ENCODE results near the gene TMEM201. TPM values are rescaled to one million over a fixed set of nuclear protein-coding genes. Genes with fewer than 3 reads are reported as not detected.

Gene TMEM201, protein sequence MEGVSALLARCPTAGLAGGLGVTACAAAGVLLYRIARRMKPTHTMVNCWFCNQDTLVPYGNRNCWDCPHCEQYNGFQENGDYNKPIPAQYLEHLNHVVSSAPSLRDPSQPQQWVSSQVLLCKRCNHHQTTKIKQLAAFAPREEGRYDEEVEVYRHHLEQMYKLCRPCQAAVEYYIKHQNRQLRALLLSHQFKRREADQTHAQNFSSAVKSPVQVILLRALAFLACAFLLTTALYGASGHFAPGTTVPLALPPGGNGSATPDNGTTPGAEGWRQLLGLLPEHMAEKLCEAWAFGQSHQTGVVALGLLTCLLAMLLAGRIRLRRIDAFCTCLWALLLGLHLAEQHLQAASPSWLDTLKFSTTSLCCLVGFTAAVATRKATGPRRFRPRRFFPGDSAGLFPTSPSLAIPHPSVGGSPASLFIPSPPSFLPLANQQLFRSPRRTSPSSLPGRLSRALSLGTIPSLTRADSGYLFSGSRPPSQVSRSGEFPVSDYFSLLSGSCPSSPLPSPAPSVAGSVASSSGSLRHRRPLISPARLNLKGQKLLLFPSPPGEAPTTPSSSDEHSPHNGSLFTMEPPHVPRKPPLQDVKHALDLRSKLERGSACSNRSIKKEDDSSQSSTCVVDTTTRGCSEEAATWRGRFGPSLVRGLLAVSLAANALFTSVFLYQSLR
- 6.8 TPM for total RNA-seq

DNA sequence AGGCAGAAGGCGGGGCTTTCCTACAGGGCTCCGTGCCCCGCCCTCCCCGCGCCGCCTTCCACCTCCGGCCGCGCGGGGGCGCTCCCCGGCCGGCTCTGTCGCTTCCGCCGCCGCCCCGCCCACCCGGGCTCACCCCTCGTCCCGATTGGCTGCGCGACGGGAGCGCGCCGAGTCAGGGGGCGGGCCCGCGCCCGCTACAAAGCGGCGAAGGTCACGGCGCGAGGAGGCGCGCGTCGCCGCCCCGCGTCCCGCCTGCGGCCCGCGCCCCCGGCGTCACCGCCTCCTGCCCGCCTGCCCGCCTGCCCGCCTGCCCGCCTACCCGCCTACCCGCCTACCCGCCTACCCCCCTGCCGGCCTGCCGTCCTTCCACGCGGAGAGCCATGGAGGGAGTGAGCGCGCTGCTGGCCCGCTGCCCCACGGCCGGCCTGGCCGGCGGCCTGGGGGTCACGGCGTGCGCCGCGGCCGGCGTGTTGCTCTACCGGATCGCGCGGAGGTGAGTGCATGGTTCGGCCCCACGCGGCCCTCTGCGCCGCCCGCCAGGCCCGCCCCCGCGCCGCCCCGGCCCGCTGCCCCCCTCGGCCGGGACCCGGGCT is at the start of gene TMEM201:
TSS of gene TMEM201 (plus strand) at position 361 of the 593 bp plus-strand sequence. CDS start at position 381, 20 bp downstream.
- Histone ChIP-seq H3K9me3 (ENCODE audit: control insufficient read depth in 3 of 3, low read length in 3 of 3) (no peaks in the 10 kb centered on the region), H3K27me3 (ENCODE audit: control insufficient read depth in 3 of 3, insufficient read depth in 3 of 3, low read length in 3 of 3) (no peaks in the 10 kb centered on the region), H3K36me3 (ENCODE audit: control insufficient read depth in 3 of 3, insufficient read depth in 3 of 3, low read length in 3 of 3) (no peaks in the 10 kb centered on the region), H3K4me3 (ENCODE audit: low read length in 3 of 3) (peak within 1 kb of the TSS; percentile 80 to 83 (median 80)), H3K4me1 (ENCODE audit: control insufficient read depth in 3 of 3, insufficient read depth in 3 of 3, low read length in 3 of 3) (peaks cover 47 to 49% (median 48%) of the 10 kb centered on the region in 3 donors), H3K9ac (ENCODE audit: low read depth in 1 of 3, low read length in 3 of 3) (peak within 1 kb of the TSS; percentile 77 to 84 (median 80)), H3K27ac (ENCODE audit: low read depth, low read length) (peak within 1 kb of the TSS; percentile 44)

DNA sequence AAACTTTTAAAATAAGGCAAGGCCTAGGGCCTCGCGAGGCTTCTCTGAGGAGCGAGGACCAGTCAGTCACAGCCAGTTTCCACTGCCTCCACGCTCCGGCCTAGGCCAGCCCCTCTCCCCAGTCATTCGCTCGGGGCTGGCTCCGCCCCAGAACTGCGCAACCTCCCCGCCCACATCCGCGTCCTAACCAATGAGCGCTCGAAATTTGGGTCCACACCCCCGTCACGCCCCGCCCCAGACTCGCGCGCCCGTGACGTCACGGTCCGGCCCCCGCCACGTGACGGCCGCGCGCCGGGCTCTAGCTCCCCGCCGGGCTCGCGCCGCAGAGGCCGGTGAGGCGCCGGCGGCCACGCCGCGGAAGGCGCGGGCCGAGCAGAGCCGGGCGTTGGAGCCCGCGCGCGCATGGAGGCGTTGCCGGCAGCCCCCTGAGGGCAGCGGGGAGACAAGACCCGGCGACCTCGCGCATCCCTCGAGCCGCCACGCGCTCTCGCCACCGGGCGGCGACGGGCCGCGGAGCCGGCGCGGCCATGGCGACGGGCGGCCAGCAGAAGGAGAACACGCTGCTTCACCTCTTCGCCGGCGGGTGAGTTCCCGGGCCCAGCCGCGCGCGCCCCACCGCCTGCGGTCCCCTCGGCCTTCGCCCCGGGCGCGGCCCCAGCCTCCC is 49.4 kb upstream of the TMEM201 start, which contains the start of gene SLC25A33:
TSS of gene SLC25A33 (plus strand) at position 301 of the 664 bp plus-strand sequence. CDS start at position 528, 227 bp downstream.
- Histone ChIP-seq H3K4me3 (ENCODE audit: low read length in 3 of 3) (peak within 1 kb of the TSS; percentile 65 to 79 (median 77)), H3K9ac (ENCODE audit: low read depth in 1 of 3, low read length in 3 of 3) (peak within 1 kb of the TSS; percentile 47 to 80 (median 73)), H3K36me3 (ENCODE audit: control insufficient read depth in 3 of 3, insufficient read depth in 3 of 3, low read length in 3 of 3) (no peaks in the 10 kb centered on the region), H3K4me1 (ENCODE audit: control insufficient read depth in 3 of 3, insufficient read depth in 3 of 3, low read length in 3 of 3) (peaks cover 11 to 15% (median 15%) of the 10 kb centered on the region in 3 donors), H3K27ac (ENCODE audit: low read depth, low read length) (peak within 1 kb of the TSS; percentile 81), H3K9me3 (ENCODE audit: control insufficient read depth in 3 of 3, low read length in 3 of 3) (no peaks in the 10 kb centered on the region), H3K27me3 (ENCODE audit: control insufficient read depth in 3 of 3, insufficient read depth in 3 of 3, low read length in 3 of 3) (no peaks in the 10 kb centered on the region)

GRCh38 chr1:9539829-9540550 is 48.7 kb upstream of the TMEM201 start:
- peak overlapping the region; percentile 47 to 80 (median 73) for H3K9ac ChIP-seq (ENCODE audit: low read depth in 1 of 3, low read length in 3 of 3)
- no peaks in the 10 kb centered on the region for H3K36me3 ChIP-seq (ENCODE audit: control insufficient read depth in 3 of 3, insufficient read depth in 3 of 3, low read length in 3 of 3)
- peak overlapping the region; percentile 65 to 79 (median 77) for H3K4me3 ChIP-seq (ENCODE audit: low read length in 3 of 3)
- no peaks in the 10 kb centered on the region for H3K9me3 ChIP-seq (ENCODE audit: control insufficient read depth in 3 of 3, low read length in 3 of 3)
- peaks cover 11 to 15% (median 15%) of the 10 kb centered on the region in 3 donors for H3K4me1 ChIP-seq (ENCODE audit: control insufficient read depth in 3 of 3, insufficient read depth in 3 of 3, low read length in 3 of 3)
- H3K27ac ChIP-seq (ENCODE audit: low read depth, low read length) = peak overlapping the region; percentile 78
- H3K27me3 ChIP-seq (ENCODE audit: control insufficient read depth in 3 of 3, insufficient read depth in 3 of 3, low read length in 3 of 3) = no peaks in the 10 kb centered on the region

- H3K4me1 ChIP-seq (ENCODE audit: control insufficient read depth in 3 of 3, insufficient read depth in 3 of 3, low read length in 3 of 3) = peaks cover 11 to 19% (median 15%) of the 10 kb centered on the region in 3 donors
- H3K27ac ChIP-seq (ENCODE audit: low read depth, low read length) = no peak overlapping the region
- H3K9me3 ChIP-seq (ENCODE audit: control insufficient read depth in 3 of 3, low read length in 3 of 3) = no peaks in the 10 kb centered on the region
- peak overlapping the region in 2 of 3 donors; percentile 29 to 38 for H3K4me3 ChIP-seq (ENCODE audit: low read length in 3 of 3)
- H3K27me3 ChIP-seq (ENCODE audit: control insufficient read depth in 3 of 3, insufficient read depth in 3 of 3, low read length in 3 of 3) = no peaks in the 10 kb centered on the region
- H3K36me3 ChIP-seq (ENCODE audit: control insufficient read depth in 3 of 3, insufficient read depth in 3 of 3, low read length in 3 of 3) = no peaks in the 10 kb centered on the region
- no peak overlapping the region for H3K9ac ChIP-seq (ENCODE audit: low read depth in 1 of 3, low read length in 3 of 3)
These were observed 46.3 kb upstream of the TMEM201 start for GRCh38 chr1:9542430-9542829.

- H3K9ac ChIP-seq (ENCODE audit: low read depth in 1 of 3, low read length in 3 of 3) = no peak overlapping the region
- no peaks in the 10 kb centered on the region for H3K36me3 ChIP-seq (ENCODE audit: control insufficient read depth in 3 of 3, insufficient read depth in 3 of 3, low read length in 3 of 3)
- H3K9me3 ChIP-seq (ENCODE audit: control insufficient read depth in 3 of 3, low read length in 3 of 3) = no peaks in the 10 kb centered on the region
- H3K4me3 ChIP-seq (ENCODE audit: low read length in 3 of 3) = no peak overlapping the region
- H3K27ac ChIP-seq (ENCODE audit: low read depth, low read length) = no peak overlapping the region
- peaks cover 15 to 23% (median 19%) of the 10 kb centered on the region in 3 donors for H3K4me1 ChIP-seq (ENCODE audit: control insufficient read depth in 3 of 3, insufficient read depth in 3 of 3, low read length in 3 of 3)
- H3K27me3 ChIP-seq (ENCODE audit: control insufficient read depth in 3 of 3, insufficient read depth in 3 of 3, low read length in 3 of 3) = no peaks in the 10 kb centered on the region
These were observed 43.8 kb upstream of the TMEM201 start for GRCh38 chr1:9544926-9545325.

DNA sequence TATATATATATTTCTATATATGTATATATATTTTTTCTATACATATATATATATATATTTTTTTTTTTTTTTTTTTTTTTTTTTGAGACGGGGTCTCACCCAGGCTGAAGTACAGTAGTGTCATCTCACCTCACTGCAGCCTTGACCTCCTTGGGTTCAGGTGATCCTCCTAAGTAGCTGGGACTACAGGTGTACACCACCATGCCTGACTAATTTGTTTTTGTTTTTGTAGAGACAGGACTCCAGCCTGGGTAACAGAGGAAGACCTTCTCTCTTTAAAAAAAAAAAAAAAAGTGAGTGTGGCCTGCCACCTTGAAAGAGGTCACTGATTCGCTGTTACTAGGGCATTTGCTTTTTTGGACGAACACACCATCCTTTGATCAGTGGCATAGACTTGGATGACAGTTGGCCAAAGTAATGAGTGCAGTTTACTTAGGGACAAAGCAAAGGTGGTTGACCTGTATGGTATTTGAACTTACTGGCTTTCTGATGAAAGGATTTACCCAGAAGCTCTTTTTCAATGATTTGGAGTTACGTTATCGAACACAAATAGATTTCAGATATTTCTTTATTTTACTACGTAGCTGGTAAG is 38.7 kb upstream of the TMEM201 start:
- Histone ChIP-seq H3K36me3 (ENCODE audit: control insufficient read depth in 3 of 3, insufficient read depth in 3 of 3, low read length in 3 of 3) (peaks cover 0 to 3% (median 2%) of the 10 kb centered on the region in 3 donors), H3K9ac (ENCODE audit: low read depth in 1 of 3, low read length in 3 of 3) (no peak overlapping the region), H3K27me3 (ENCODE audit: control insufficient read depth in 3 of 3, insufficient read depth in 3 of 3, low read length in 3 of 3) (no peaks in the 10 kb centered on the region), H3K27ac (ENCODE audit: low read depth, low read length) (no peak overlapping the region), H3K4me1 (ENCODE audit: control insufficient read depth in 3 of 3, insufficient read depth in 3 of 3, low read length in 3 of 3) (peaks cover 8 to 18% (median 9%) of the 10 kb centered on the region in 3 donors), H3K9me3 (ENCODE audit: control insufficient read depth in 3 of 3, low read length in 3 of 3) (no peaks in the 10 kb centered on the region), H3K4me3 (ENCODE audit: low read length in 3 of 3) (no peak overlapping the region)

DNA sequence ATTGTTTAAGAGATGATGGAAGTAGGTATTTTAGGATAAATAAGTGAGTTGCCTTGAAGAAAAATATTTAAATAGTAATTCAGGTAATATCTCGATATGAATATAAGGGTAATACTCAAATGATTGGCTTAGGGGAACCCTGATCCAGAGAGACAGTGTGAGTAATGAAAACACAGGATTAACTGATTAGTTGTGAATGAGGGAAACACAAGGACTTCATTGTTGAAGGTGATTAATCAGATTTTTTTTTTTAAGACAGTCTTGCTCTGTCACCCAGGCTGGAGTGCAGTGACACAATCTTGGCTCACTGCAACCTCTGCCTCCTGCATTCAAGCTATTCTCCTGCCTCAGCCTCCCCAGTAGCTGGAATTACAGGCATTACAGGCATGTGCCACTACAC is 36.7 kb upstream of the TMEM201 start:
- Histone ChIP-seq H3K27me3 (ENCODE audit: control insufficient read depth in 3 of 3, insufficient read depth in 3 of 3, low read length in 3 of 3) (no peaks in the 10 kb centered on the region), H3K9me3 (ENCODE audit: control insufficient read depth in 3 of 3, low read length in 3 of 3) (no peaks in the 10 kb centered on the region), H3K27ac (ENCODE audit: low read depth, low read length) (no peak overlapping the region), H3K36me3 (ENCODE audit: control insufficient read depth in 3 of 3, insufficient read depth in 3 of 3, low read length in 3 of 3) (peaks cover 0 to 5% (median 3%) of the 10 kb centered on the region in 3 donors), H3K9ac (ENCODE audit: low read depth in 1 of 3, low read length in 3 of 3) (no peak overlapping the region), H3K4me3 (ENCODE audit: low read length in 3 of 3) (no peak overlapping the region), H3K4me1 (ENCODE audit: control insufficient read depth in 3 of 3, insufficient read depth in 3 of 3, low read length in 3 of 3) (peaks cover 16 to 25% (median 21%) of the 10 kb centered on the region in 3 donors)

DNA sequence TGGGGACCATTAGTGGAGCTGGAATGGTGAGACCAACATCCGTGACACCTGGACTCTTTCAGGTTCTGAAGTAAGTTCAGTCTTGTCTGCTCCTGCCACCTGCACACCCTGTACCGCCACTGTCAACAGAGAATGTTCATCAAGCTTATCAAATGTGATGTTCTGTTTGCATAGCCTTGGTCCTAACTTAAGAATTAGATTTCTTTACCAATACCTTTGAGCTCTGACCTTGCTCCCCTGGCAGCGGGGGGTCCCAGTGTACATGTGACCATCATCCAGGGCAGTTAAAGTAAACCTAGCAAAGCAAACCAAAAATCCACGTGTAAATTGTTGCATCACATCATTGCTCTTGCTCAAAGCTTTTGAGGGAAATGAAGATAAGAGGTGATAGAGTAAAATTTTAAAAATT is 35.0 kb upstream of the TMEM201 start:
- H3K4me1 ChIP-seq (ENCODE audit: control insufficient read depth in 3 of 3, insufficient read depth in 3 of 3, low read length in 3 of 3) = peaks cover 15 to 36% (median 26%) of the 10 kb centered on the region in 3 donors
- no peak overlapping the region for H3K4me3 ChIP-seq (ENCODE audit: low read length in 3 of 3)
- H3K27me3 ChIP-seq (ENCODE audit: control insufficient read depth in 3 of 3, insufficient read depth in 3 of 3, low read length in 3 of 3) = no peaks in the 10 kb centered on the region
- H3K9me3 ChIP-seq (ENCODE audit: control insufficient read depth in 3 of 3, low read length in 3 of 3) = no peaks in the 10 kb centered on the region
- no peak overlapping the region for H3K9ac ChIP-seq (ENCODE audit: low read depth in 1 of 3, low read length in 3 of 3)
- H3K27ac ChIP-seq (ENCODE audit: low read depth, low read length) = no peak overlapping the region
- peaks cover 0 to 5% (median 3%) of the 10 kb centered on the region in 3 donors for H3K36me3 ChIP-seq (ENCODE audit: control insufficient read depth in 3 of 3, insufficient read depth in 3 of 3, low read length in 3 of 3)

All from skeletal muscle tissue (tissue), 4 donors.